ENCODE data around the gene MX2. TPM values are rescaled to one million over a fixed set of nuclear protein-coding genes. Genes with fewer than 3 reads are reported as not detected.

Gene MX2
- total RNA-seq, 1 experiment from 2014 or later: 0.15 TPM

Other genes starting within 250 kb of the MX2 start
- gene BACE2, start 193.9 kb upstream of the MX2 start, total RNA-seq (2014; rRNA removed): 89.2 and 96.2 TPM in 2 replicates
- gene FAM3B, start 45.2 kb upstream of the MX2 start, total RNA-seq (2014; rRNA removed): not detected in 2 replicates
- gene MX1, start 64.2 kb downstream of the MX2 start, total RNA-seq (2014; rRNA removed): 12.6 and 22.0 TPM in 2 replicates
- gene TMPRSS2, start 146.1 kb downstream of the MX2 start, total RNA-seq (2014; rRNA removed): 9.3 and 15.8 TPM in 2 replicates